Endothelial cell of umbilical vein (primary cell): ENCODE data around the gene ENTR1.
"Not testable (repeated sequence)": the region's sequence is repeated elsewhere in the genome, so short reads cannot be mapped to it uniquely, and the experiment has no call there.

Experiments used
- CTCF ChIP-seq, 2 donors: IDR thresholded peaks; 1 replicate in 1 of 2; 2 replicates in 1 of 2; pipeline ENCODE4 v1.5.1; 2011; ENCODE audit warnings: low read length in 2 of 2, mild to moderate bottlenecking in 2 of 2, moderate library complexity in 2 of 2, control low read depth in 1 of 2, inconsistent platforms in 1 of 2, low read depth in 1 of 2; ENCODE audit not compliant: insufficient read depth in 1 of 2; ENCODE audit errors: extremely low read depth in 1 of 2
- EZH2 ChIP-seq: IDR thresholded peaks from 2 replicates; pipeline ENCODE4 v1.6.1; 2012; ENCODE audit warnings: borderline replicate concordance, low read depth, mild to moderate bottlenecking, moderate library complexity, low read length, inconsistent platforms; ENCODE audit not compliant: severe bottlenecking
- FOS ChIP-seq: IDR thresholded peaks from 2 replicates; pipeline ENCODE4 v1.6.1; 2011; ENCODE audit warnings: mild to moderate bottlenecking, low read length, moderate library complexity, borderline replicate concordance; ENCODE audit not compliant: insufficient read depth
- GATA2 ChIP-seq: IDR thresholded peaks from 2 replicates; pipeline ENCODE4 v1.7.0; 2011; ENCODE audit warnings: low read depth, mild to moderate bottlenecking, moderate library complexity, mixed read lengths, low read length; ENCODE audit not compliant: insufficient read length, insufficient read depth
- JUN ChIP-seq: IDR thresholded peaks from 2 replicates; pipeline ENCODE4 v1.6.1; 2011; ENCODE audit warnings: borderline replicate concordance, low read depth; ENCODE audit not compliant: insufficient read length, insufficient read depth
- MAX ChIP-seq: IDR thresholded peaks from 2 replicates; pipeline ENCODE4 v1.6.1; 2011; ENCODE audit not compliant: insufficient read depth, insufficient read length
- POLR2A ChIP-seq: IDR thresholded peaks from 2 replicates; pipeline ENCODE4 v1.6.1; 2012; ENCODE audit warnings: low read depth, mild to moderate bottlenecking, control low read depth, low read length
- POLR2AphosphoS5 ChIP-seq: IDR thresholded peaks from 2 replicates; pipeline ENCODE4 v1.6.1; 2012; ENCODE audit warnings: low read depth, mild to moderate bottlenecking, control low read depth, low read length, moderate library complexity; ENCODE audit not compliant: insufficient read depth

GRCh38 chr9:136425367-136425766, 15.0 kb upstream of the ENTR1 start:
- not testable (repeated sequence) for TF ChIP-seq POLR2A; CTCF (IDR thresholded peaks at IDR 0.05; ENCODE audit: extremely low read depth in 1 of 2, insufficient read depth in 1 of 2, low read depth in 1 of 2, low read length in 2 of 2); MAX; POLR2AphosphoS5; EZH2; JUN; GATA2; FOS
